IMR-90 (cell line): Measurements from ENCODE around the gene LGALS14. TPM values are rescaled to one million over a fixed set of nuclear protein-coding genes. Genes with fewer than 3 reads are reported as not detected.

ENCODE experiments used
- ATAC-seq: fragments of 200-7000 bp; cut with Tn5 transposase; 2 replicates; pipeline ENCODE4 v1.9.1; 2020; ENCODE audit warnings: low read depth, mild to moderate bottlenecking, moderate library complexity
- BruUV-seq: library from RNA; stranded (reverse); fragments of 400-500 nt; replicated peaks from 2 replicates; lab custom pipeline; 2021; lab: Mats Ljungman, UMichigan
- CTCF ChIA-PET: fragments of 300-600 bp; formaldehyde crosslinking; extraction: SDS; loops from one replicate; lab custom pipeline; 2021; ENCODE audit warnings: antibody characterized with exemption; lab: Yijun Ruan, JAX
- POLR2A ChIA-PET: fragments of 300-600 bp; sonication (Branson Sonifier 250); formaldehyde crosslinking; loops from one replicate; lab custom pipeline; 2022; ENCODE audit warnings: antibody characterized with exemption; ENCODE audit not compliant: unreplicated experiment; lab: Charles Lee
- DNase-seq: peaks from one replicate; pipeline ENCODE4 v3.0.0; 2013
- H2AFZ ChIP-seq: replicated peaks from 2 replicates; pipeline ENCODE3; 2013; ENCODE audit warnings: low read length, mild to moderate bottlenecking; ENCODE audit not compliant: poor library complexity
- H2AK5ac ChIP-seq: 2 replicates; pipeline ENCODE4 v1.6.1; 2013; ENCODE audit warnings: low read depth, low read length, inconsistent platforms
- H2AK9ac ChIP-seq: replicated peaks from 2 replicates; pipeline ENCODE3; 2013; ENCODE audit warnings: mild to moderate bottlenecking, low read depth, low read length, moderate library complexity; ENCODE audit not compliant: poor library complexity
- H2BK120ac ChIP-seq: 2 replicates; pipeline ENCODE4 v1.6.1; 2013; ENCODE audit warnings: low read depth, low read length, inconsistent platforms
- H2BK15ac ChIP-seq: 3 replicates; pipeline ENCODE4 v1.6.1; 2013; ENCODE audit warnings: low read depth, low read length, inconsistent platforms
- H2BK20ac ChIP-seq: 2 replicates; pipeline ENCODE4 v1.6.1; 2013; ENCODE audit warnings: low read depth, mild to moderate bottlenecking, inconsistent platforms, low read length, moderate library complexity
- H2BK5ac ChIP-seq: 2 replicates; pipeline ENCODE4 v1.6.1; 2013; ENCODE audit warnings: mild to moderate bottlenecking, low read depth, low read length, inconsistent platforms; ENCODE audit not compliant: poor library complexity, severe bottlenecking
- H3K14ac ChIP-seq: replicated peaks from 2 replicates; pipeline ENCODE4 v1.6.1; 2013; ENCODE audit warnings: low read depth, low read length, inconsistent platforms
- H3K18ac ChIP-seq: 2 replicates; pipeline ENCODE4 v1.6.1; 2013; ENCODE audit warnings: low read depth, low read length, control low read depth
- H3K23ac ChIP-seq: 2 replicates; pipeline ENCODE4 v1.6.1; 2013; ENCODE audit warnings: low read depth, low read length, inconsistent platforms
- H3K27ac ChIP-seq: 2 replicates; pipeline ENCODE4 v1.5.1; 2013; ENCODE audit warnings: mild to moderate bottlenecking, control low read depth, low read length; ENCODE audit not compliant: insufficient read depth
- H3K27me3 ChIP-seq: 2 replicates; pipeline ENCODE4 v1.6.1; 2013; ENCODE audit warnings: low read length; ENCODE audit not compliant: control insufficient read depth, insufficient read depth
- H3K36me3 ChIP-seq: 2 replicates; pipeline ENCODE4 v1.6.1; 2013; ENCODE audit warnings: low read length, mixed read lengths; ENCODE audit not compliant: control insufficient read depth, insufficient read depth
- H3K4ac ChIP-seq: 2 replicates; pipeline ENCODE4 v1.6.1; 2013; ENCODE audit warnings: low read depth, low read length, inconsistent platforms
- H3K4me1 ChIP-seq: 2 replicates; pipeline ENCODE4 v1.6.1; 2013; ENCODE audit warnings: low read length, mixed read lengths; ENCODE audit not compliant: control insufficient read depth, insufficient read depth
- H3K4me2 ChIP-seq: 2 replicates; pipeline ENCODE4 v1.6.1; 2013; ENCODE audit warnings: low read depth, mild to moderate bottlenecking, control low read depth, low read length, moderate library complexity
- H3K4me3 ChIP-seq: 2 replicates; pipeline ENCODE4 v1.5.1; 2013; ENCODE audit warnings: low read depth, mild to moderate bottlenecking, control low read depth, low read length, moderate library complexity; ENCODE audit not compliant: insufficient read depth
- H3K56ac ChIP-seq: 2 replicates; pipeline ENCODE4 v1.6.1; 2013; ENCODE audit warnings: low read length, inconsistent platforms; ENCODE audit not compliant: insufficient read depth; ENCODE audit errors: extremely low read depth
- H3K79me1 ChIP-seq, 2 experiments: 2 replicates each; pipeline ENCODE4 v1.6.1; 2013; ENCODE audit warnings: low read length in 2 of 2, inconsistent platforms in 1 of 2, low read depth in 1 of 2
- H3K9ac ChIP-seq: 2 replicates; pipeline ENCODE4 v1.6.1; 2013; ENCODE audit warnings: low read depth, low read length, control low read depth
- H3K9me1 ChIP-seq: 2 replicates; pipeline ENCODE4 v1.6.1; 2013; ENCODE audit warnings: low read length, inconsistent platforms; ENCODE audit not compliant: insufficient read depth
- H3K9me3 ChIP-seq: 2 replicates; pipeline ENCODE4 v1.6.1; 2013; ENCODE audit warnings: low read length; ENCODE audit not compliant: control insufficient read depth, insufficient read depth
- H4K20me1 ChIP-seq: 2 replicates; pipeline ENCODE4 v1.6.1; 2013; ENCODE audit warnings: low read length, inconsistent platforms; ENCODE audit not compliant: insufficient read depth
- H4K5ac ChIP-seq: 2 replicates; pipeline ENCODE4 v1.6.1; 2013; ENCODE audit warnings: mild to moderate bottlenecking, low read depth, low read length, control low read depth
- H4K8ac ChIP-seq, 2 experiments: 2 replicates each; pipeline ENCODE4 v1.6.1; 2013; ENCODE audit warnings: low read depth in 2 of 2, low read length in 2 of 2, control low read depth in 1 of 2, inconsistent platforms in 1 of 2
- H4K91ac ChIP-seq: 2 replicates; pipeline ENCODE4 v1.6.1; 2013; ENCODE audit warnings: low read depth, low read length, inconsistent platforms; ENCODE audit not compliant: insufficient read depth
- BHLHE40 ChIP-seq: fragments of 150-350 bp; IDR thresholded peaks from 2 replicates; pipeline ENCODE4 v1.6.1; 2016; ENCODE audit warnings: mild to moderate bottlenecking, low read depth, low read length
- CEBPB ChIP-seq: IDR thresholded peaks from 2 replicates; pipeline ENCODE4 v1.6.1; 2012; ENCODE audit warnings: low read depth, low read length, improper control_type of control experiment
- CHD1 ChIP-seq: IDR thresholded peaks from 2 replicates; pipeline ENCODE4 v1.6.1; 2012; ENCODE audit warnings: low read depth, low read length, improper control_type of control experiment
- CTCF ChIP-seq: conservative IDR thresholded peaks from 2 replicates; pipeline ENCODE4 v1.5.1; 2012; ENCODE audit warnings: mild to moderate bottlenecking, low read depth, low read length, improper control_type of control experiment
- FOS ChIP-seq: fragments of 150-350 bp; IDR thresholded peaks from 2 replicates; pipeline ENCODE4 v1.6.1; 2016; ENCODE audit warnings: low read depth, low read length
- MAFK ChIP-seq: IDR thresholded peaks from 2 replicates; pipeline ENCODE4 v1.6.1; 2012; ENCODE audit warnings: low read depth, low read length, improper control_type of control experiment
- MAZ ChIP-seq: IDR thresholded peaks from 2 replicates; pipeline ENCODE4 v1.6.1; 2012; ENCODE audit warnings: low read depth, mild to moderate bottlenecking, low read length, improper control_type of control experiment, moderate library complexity, borderline replicate concordance
- MXI1 ChIP-seq: IDR thresholded peaks from 2 replicates; pipeline ENCODE4 v1.6.1; 2012; ENCODE audit warnings: low read depth, mild to moderate bottlenecking, low read length, moderate library complexity, borderline replicate concordance
- NFE2L2 ChIP-seq: fragments of 150-350 bp; IDR thresholded peaks from 2 replicates; pipeline ENCODE4 v1.6.1; 2016; ENCODE audit warnings: low read depth, mild to moderate bottlenecking, low read length
- POLR2A ChIP-seq: IDR thresholded peaks from 2 replicates; pipeline ENCODE4 v1.6.1; 2012; ENCODE audit warnings: mild to moderate bottlenecking, low read depth, low read length
- RAD21 ChIP-seq: IDR thresholded peaks from 2 replicates; pipeline ENCODE4 v1.6.1; 2012; ENCODE audit warnings: low read length, improper control_type of control experiment
- RCOR1 ChIP-seq: IDR thresholded peaks from 2 replicates; pipeline ENCODE4 v1.6.1; 2012; ENCODE audit warnings: mild to moderate bottlenecking, low read length, improper control_type of control experiment; ENCODE audit not compliant: insufficient replicate concordance
- RFX5 ChIP-seq: IDR thresholded peaks from 2 replicates; pipeline ENCODE4 v1.8.0; 2012; ENCODE audit warnings: low read depth, mild to moderate bottlenecking, low read length, moderate library complexity
- SMC3 ChIP-seq: fragments of 150-350 bp; IDR thresholded peaks from 2 replicates; pipeline ENCODE4 v1.6.1; 2016; ENCODE audit warnings: low read depth, mild to moderate bottlenecking, antibody characterized with exemption, low read length, moderate library complexity
- WGBS, 2 experiments: methylation state at CpG; one replicate each; pipeline versions ENCODE4 v1.1.5 to v1.1.7; 2013; ENCODE audit warnings: missing lambda C conversion rate in 2 of 2; ENCODE audit not compliant: insufficient read length in 1 of 2; ENCODE audit errors: extremely low coverage in 2 of 2; 5-methylcytosine and 5-hydroxymethylcytosine counted together
- dilution Hi-C: fragments of 300-500 bp; cut with HindIII; formaldehyde crosslinking; loops from one replicate; pipeline ENCODE4 v1.14.3; 2018; ENCODE audit warnings: low sequenced_read_pairs; ENCODE audit not compliant: unreplicated experiment
- in situ Hi-C: fragments of 300-500 bp; cut with MboI; formaldehyde crosslinking; loops from 3 replicates; pipeline ENCODE4 v1.14.3; 2019; ENCODE audit warnings: low sequenced_read_pairs, inconsistent platforms, mixed read lengths
- intact Hi-C: fragments of 100-400 bp; cut with micrococcal nuclease; formaldehyde crosslinking; loops from 2 replicates; pipeline ENCODE4 v1.10.0; 2022
- polyA plus RNA-seq, 3 experiments: library from polyadenylated mRNA; depleted of rRNA; stranded (reverse); fragments of >200 nt; gene quantifications; 2 replicates each; pipeline ENCODE4 v1.2.3, GENCODE V29; 2012; ENCODE audit warnings: low replicate concordance in 1 of 3
- total RNA-seq: library from RNA; depleted of rRNA; stranded (reverse); fragments of >200 nt; gene quantifications from 2 replicates; pipeline ENCODE4 v1.2.3, GENCODE V29; 2012
- TF ChIP-seq, protein P1 (sequence below): fragments of 150-350 bp; IDR thresholded peaks from 2 replicates; pipeline ENCODE4 v1.6.1; 2016; ENCODE audit warnings: low read depth, mild to moderate bottlenecking, low read length, moderate library complexity, borderline replicate concordance
- TF ChIP-seq, protein P2 (sequence below): fragments of 150-350 bp; IDR thresholded peaks from 2 replicates; pipeline ENCODE4 v1.6.1; 2017; ENCODE audit warnings: mild to moderate bottlenecking, antibody characterized with exemption, low read length, low read depth

The LGALS14 gene
- total and polyA plus RNA-seq, 2 of the 4 experiments (the other 2 are of a cell fraction) = not detected

GRCh38 chr19:39655613-39656012 lies 48.7 kb upstream of the LGALS14 start, which contains the start of gene LGALS16:
TSS of gene LGALS16 (plus strand) at chr19:39655913. CDS start at chr19:39655962, 49 bp downstream.
- no peaks in the 10 kb centered on the region for H3K4me1 ChIP-seq
- no peak within 1 kb of the TSS for H2BK5ac ChIP-seq
- H4K8ac ChIP-seq = no peak within 1 kb of the TSS
- ATAC-seq = no peak
- no peak within 1 kb of the TSS for H2BK15ac ChIP-seq
- H2AFZ ChIP-seq = no peak within 1 kb of the TSS
- H3K18ac ChIP-seq = no peak within 1 kb of the TSS
- no peak within 1 kb of the TSS for H3K4me3 ChIP-seq
- H3K36me3 ChIP-seq = no peaks in the 10 kb centered on the region
- H4K5ac ChIP-seq = no peak within 1 kb of the TSS
- no peaks in the 10 kb centered on the region for H3K27me3 ChIP-seq
- H4K20me1 ChIP-seq = no peaks in the 10 kb centered on the region
- no peak within 1 kb of the TSS for H2BK120ac ChIP-seq
- H3K4me2 ChIP-seq = no peak within 1 kb of the TSS
- no peak within 1 kb of the TSS for H3K14ac ChIP-seq
- dilution Hi-C loops (no loop called here), intact Hi-C loops (no loop called here), in situ Hi-C loops (no loop called here)
- H2BK20ac ChIP-seq = no peak within 1 kb of the TSS
- no peak within 1 kb of the TSS for H3K23ac ChIP-seq
- CTCF ChIA-PET = no interaction called here
- H4K91ac ChIP-seq = no peak within 1 kb of the TSS
- TF ChIP-seq, protein P1, sequence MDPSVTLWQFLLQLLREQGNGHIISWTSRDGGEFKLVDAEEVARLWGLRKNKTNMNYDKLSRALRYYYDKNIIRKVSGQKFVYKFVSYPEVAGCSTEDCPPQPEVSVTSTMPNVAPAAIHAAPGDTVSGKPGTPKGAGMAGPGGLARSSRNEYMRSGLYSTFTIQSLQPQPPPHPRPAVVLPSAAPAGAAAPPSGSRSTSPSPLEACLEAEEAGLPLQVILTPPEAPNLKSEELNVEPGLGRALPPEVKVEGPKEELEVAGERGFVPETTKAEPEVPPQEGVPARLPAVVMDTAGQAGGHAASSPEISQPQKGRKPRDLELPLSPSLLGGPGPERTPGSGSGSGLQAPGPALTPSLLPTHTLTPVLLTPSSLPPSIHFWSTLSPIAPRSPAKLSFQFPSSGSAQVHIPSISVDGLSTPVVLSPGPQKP = no peak
- TF ChIP-seq SMC3 = no peak
- no peak for TF ChIP-seq MAZ
- TF ChIP-seq CTCF = no peak
- no peak for TF ChIP-seq CEBPB
- no peak for TF ChIP-seq MAFK
- TF ChIP-seq FOS = no peak
- no peak for TF ChIP-seq RCOR1
- TF ChIP-seq MXI1 = no peak
- TF ChIP-seq NFE2L2 = no peak
- TF ChIP-seq CHD1 = no peak
- TF ChIP-seq RFX5 = no peak
- no peak for TF ChIP-seq BHLHE40
- no peak for TF ChIP-seq POLR2A
- TF ChIP-seq RAD21 = no peak
- TF ChIP-seq, protein P2, sequence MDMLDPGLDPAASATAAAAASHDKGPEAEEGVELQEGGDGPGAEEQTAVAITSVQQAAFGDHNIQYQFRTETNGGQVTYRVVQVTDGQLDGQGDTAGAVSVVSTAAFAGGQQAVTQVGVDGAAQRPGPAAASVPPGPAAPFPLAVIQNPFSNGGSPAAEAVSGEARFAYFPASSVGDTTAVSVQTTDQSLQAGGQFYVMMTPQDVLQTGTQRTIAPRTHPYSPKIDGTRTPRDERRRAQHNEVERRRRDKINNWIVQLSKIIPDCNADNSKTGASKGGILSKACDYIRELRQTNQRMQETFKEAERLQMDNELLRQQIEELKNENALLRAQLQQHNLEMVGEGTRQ = no peak
- WGBS, 2 experiments = no CpG with 5 or more reads among the region's 3 CpGs
- H3K56ac ChIP-seq = no peak within 1 kb of the TSS
- no peak within 1 kb of the TSS for H2AK9ac ChIP-seq
- H3K9ac ChIP-seq = no peak within 1 kb of the TSS
- H3K9me1 ChIP-seq = no peaks in the 10 kb centered on the region
- no peaks in the 10 kb centered on the region for H3K9me3 ChIP-seq
- DNase-seq = no peak
- BruUV-seq = no TSS peak
- no peak within 1 kb of the TSS for H3K4ac ChIP-seq
- no peak within 1 kb of the TSS for H3K27ac ChIP-seq
- POLR2A ChIA-PET = no interaction called here
- H2AK5ac ChIP-seq = no peak within 1 kb of the TSS
- no peaks in the 10 kb centered on the region for H3K79me1 ChIP-seq
